ENCODE data around the gene C2CD2L.

GRCh38 chr11:119088406-119088805 is 18.7 kb upstream of the C2CD2L start:
- TF ChIP-seq, protein P1, sequence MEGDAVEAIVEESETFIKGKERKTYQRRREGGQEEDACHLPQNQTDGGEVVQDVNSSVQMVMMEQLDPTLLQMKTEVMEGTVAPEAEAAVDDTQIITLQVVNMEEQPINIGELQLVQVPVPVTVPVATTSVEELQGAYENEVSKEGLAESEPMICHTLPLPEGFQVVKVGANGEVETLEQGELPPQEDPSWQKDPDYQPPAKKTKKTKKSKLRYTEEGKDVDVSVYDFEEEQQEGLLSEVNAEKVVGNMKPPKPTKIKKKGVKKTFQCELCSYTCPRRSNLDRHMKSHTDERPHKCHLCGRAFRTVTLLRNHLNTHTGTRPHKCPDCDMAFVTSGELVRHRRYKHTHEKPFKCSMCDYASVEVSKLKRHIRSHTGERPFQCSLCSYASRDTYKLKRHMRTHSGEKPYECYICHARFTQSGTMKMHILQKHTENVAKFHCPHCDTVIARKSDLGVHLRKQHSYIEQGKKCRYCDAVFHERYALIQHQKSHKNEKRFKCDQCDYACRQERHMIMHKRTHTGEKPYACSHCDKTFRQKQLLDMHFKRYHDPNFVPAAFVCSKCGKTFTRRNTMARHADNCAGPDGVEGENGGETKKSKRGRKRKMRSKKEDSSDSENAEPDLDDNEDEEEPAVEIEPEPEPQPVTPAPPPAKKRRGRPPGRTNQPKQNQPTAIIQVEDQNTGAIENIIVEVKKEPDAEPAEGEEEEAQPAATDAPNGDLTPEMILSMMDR (IDR thresholded peaks at IDR 0.05; ENCODE audit: insufficient read depth, low read length): no peak
- no peak for TF ChIP-seq POLR2AphosphoS5 (IDR thresholded peaks at IDR 0.05; ENCODE audit: low read depth)
- TF ChIP-seq REST (IDR thresholded peaks at IDR 0.05; ENCODE audit: insufficient replicate concordance, low read depth): no peak

Data from HL-60 (cell line).